KMS-11 (cell line): ENCODE results near the gene KCNJ11.

Experiments
- H2AFZ ChIP-seq: fragments of 200-600 bp; sonication (generic); 2 replicates; pipeline ENCODE4 v1.6.1; 2016; ENCODE audit warnings: antibody characterized with exemption, mixed run types, low read depth
- H3K27ac ChIP-seq: fragments of 200-600 bp; sonication (generic); 2 replicates; pipeline ENCODE4 v1.6.1; 2016; ENCODE audit warnings: mild to moderate bottlenecking, mixed run types
- H3K27me3 ChIP-seq: fragments of 200-600 bp; sonication (generic); 2 replicates; pipeline ENCODE4 v1.6.1; 2017; ENCODE audit warnings: mild to moderate bottlenecking, low read depth, mixed run types, moderate library complexity; ENCODE audit not compliant: insufficient read depth
- H3K36me3 ChIP-seq: fragments of 200-600 bp; sonication (generic); 2 replicates; pipeline ENCODE4 v1.6.1; 2017; ENCODE audit warnings: mild to moderate bottlenecking, mixed run types; ENCODE audit not compliant: insufficient read depth
- H3K4me1 ChIP-seq: fragments of 200-600 bp; sonication (generic); 2 replicates; pipeline ENCODE4 v1.6.1; 2016; ENCODE audit warnings: mild to moderate bottlenecking, low read depth, mixed run types; ENCODE audit not compliant: poor library complexity, severe bottlenecking
- H3K4me2 ChIP-seq: fragments of 200-600 bp; sonication (generic); 2 replicates; pipeline ENCODE4 v1.7.0; 2016; ENCODE audit warnings: mild to moderate bottlenecking, mixed run types
- H3K4me3 ChIP-seq: fragments of 200-600 bp; sonication (generic); IDR thresholded peaks from 2 replicates; pipeline ENCODE4 v1.6.1; 2017; ENCODE audit warnings: low read depth, low read length, mixed read lengths; ENCODE audit not compliant: insufficient read depth
- H3K79me2 ChIP-seq: fragments of 200-600 bp; sonication (generic); 2 replicates; pipeline ENCODE4 v1.6.1; 2016; ENCODE audit warnings: low read depth, mixed run types; ENCODE audit not compliant: insufficient read depth
- H3K9ac ChIP-seq: fragments of 200-600 bp; sonication (generic); 2 replicates; pipeline ENCODE4 v1.6.1; 2016; ENCODE audit warnings: mild to moderate bottlenecking, mixed run types
- H4K20me1 ChIP-seq: fragments of 200-600 bp; sonication (generic); 2 replicates; pipeline ENCODE4 v1.6.1; 2016; ENCODE audit warnings: mild to moderate bottlenecking, mixed run types; ENCODE audit not compliant: insufficient read depth
- CTCF ChIP-seq: fragments of 200-600 bp; sonication (generic); conservative IDR thresholded peaks from 2 replicates; pipeline ENCODE4 v1.6.1; 2017; ENCODE audit warnings: low read depth, mild to moderate bottlenecking, antibody characterized with exemption, low read length, moderate library complexity, mixed read lengths

KCNJ11 gene

GRCh38 chr11:17385926-17386325 lies 2.5 kb downstream of the KCNJ11 start:
- Histone ChIP-seq H3K4me3 (no peak overlapping the region), H3K4me1 (peaks cover 14% of the 10 kb centered on the region), H3K9ac (no peak overlapping the region), H3K27ac (no peak overlapping the region), H2AFZ (no peak overlapping the region; the same call in 1 of the 2 replicates), H4K20me1 (no peaks in the 10 kb centered on the region), H3K79me2 (no peaks in the 10 kb centered on the region), H3K36me3 (no peaks in the 10 kb centered on the region), H3K27me3 (no peaks in the 10 kb centered on the region), H3K4me2 (no peak overlapping the region; the same call in 1 of the 2 replicates)
- TF ChIP-seq CTCF = no peak

- H4K20me1 ChIP-seq = no peaks in the 10 kb centered on the region
- no peak overlapping the region for H3K4me3 ChIP-seq
- H3K4me2 ChIP-seq = no peak overlapping the region
- H3K79me2 ChIP-seq = no peaks in the 10 kb centered on the region
- H2AFZ ChIP-seq = no peak overlapping the region
- H3K9ac ChIP-seq = no peak overlapping the region
- no peak overlapping the region for H3K27ac ChIP-seq
- H3K4me1 ChIP-seq = peaks cover 14% of the 10 kb centered on the region
- no peaks in the 10 kb centered on the region for H3K36me3 ChIP-seq
- TF ChIP-seq CTCF = no peak
- no peaks in the 10 kb centered on the region for H3K27me3 ChIP-seq
Measured at GRCh38 chr11:17385492-17385891, 3.0 kb downstream of the KCNJ11 start.

GRCh38 chr11:17384002-17384511 lies 4.4 kb downstream of the KCNJ11 start:
- Histone ChIP-seq H3K9ac (no peak overlapping the region), H3K4me1 (peaks cover 7% of the 10 kb centered on the region), H3K36me3 (no peaks in the 10 kb centered on the region), H3K27me3 (no peaks in the 10 kb centered on the region), H2AFZ (no peak overlapping the region), H3K4me2 (no peak overlapping the region), H4K20me1 (no peaks in the 10 kb centered on the region), H3K79me2 (no peaks in the 10 kb centered on the region), H3K27ac (no peak overlapping the region), H3K4me3 (no peak overlapping the region)
- peak; percentile 94 for TF ChIP-seq CTCF

- H3K27ac ChIP-seq = no peak overlapping the region
- no peaks in the 10 kb centered on the region for H3K79me2 ChIP-seq
- H3K27me3 ChIP-seq = no peaks in the 10 kb centered on the region
- TF ChIP-seq CTCF = no peak
- no peaks in the 10 kb centered on the region for H3K36me3 ChIP-seq
- no peaks in the 10 kb centered on the region for H4K20me1 ChIP-seq
- no peak overlapping the region for H3K4me2 ChIP-seq
- no peak overlapping the region for H2AFZ ChIP-seq
- peaks cover 7% of the 10 kb centered on the region for H3K4me1 ChIP-seq
- no peak overlapping the region for H3K4me3 ChIP-seq
- H3K9ac ChIP-seq = no peak overlapping the region
Measured at GRCh38 chr11:17383461-17383860, 5.0 kb downstream of the KCNJ11 start.
